PC-9 (cell line): ENCODE measurements around the gene STARD8. TPM values are rescaled to one million over a fixed set of nuclear protein-coding genes. Genes with fewer than 3 reads are reported as not detected.

Experiments
- BruUV-seq: library from RNA; stranded (reverse); fragments of 400-500 nt; replicated peaks from 2 replicates; lab custom pipeline; 2021; lab: Mats Ljungman, UMichigan
- CTCF ChIA-PET: fragments of 300-600 bp; sonication (Branson Sonifier 250); formaldehyde crosslinking; loops from one replicate; lab custom pipeline; 2022; ENCODE audit warnings: antibody characterized with exemption; lab: Charles Lee
- POLR2A ChIA-PET: fragments of 300-600 bp; sonication (Branson Sonifier 250); formaldehyde crosslinking; loops from one replicate; lab custom pipeline; 2022; ENCODE audit warnings: antibody characterized with exemption; ENCODE audit not compliant: unreplicated experiment; lab: Charles Lee
- DNase-seq, 2 experiments: peaks; one replicate each; pipeline versions ENCODE4 v3.0.0 to v3.0.0-alpha.2; 2015 to 2022; ENCODE audit warnings: mixed read lengths in 1 of 2
- H2AFZ ChIP-seq: fragments of 200-600 bp; sonication (generic); 2 replicates; pipeline ENCODE4 v1.8.1; 2017; ENCODE audit warnings: antibody characterized with exemption
- H3F3A ChIP-seq: fragments of 200-600 bp; sonication (generic); 2 replicates; pipeline ENCODE4 v1.8.1; 2017; ENCODE audit warnings: antibody characterized with exemption, mild to moderate bottlenecking, low read depth; ENCODE audit not compliant: insufficient read depth
- H3K27ac ChIP-seq: fragments of 200-600 bp; sonication (generic); 2 replicates; pipeline ENCODE4 v1.6.1; 2016; ENCODE audit warnings: mixed run types
- H3K27me3 ChIP-seq: fragments of 200-600 bp; sonication (generic); 2 replicates; pipeline ENCODE4 v1.6.1; 2016; ENCODE audit warnings: low read depth, mixed run types; ENCODE audit not compliant: insufficient read depth
- H3K36me3 ChIP-seq: fragments of 200-600 bp; sonication (generic); 2 replicates; pipeline ENCODE4 v1.6.1; 2016; ENCODE audit warnings: low read depth, mixed run types
- H3K4me1 ChIP-seq: fragments of 200-600 bp; sonication (generic); replicated peaks from 2 replicates; pipeline ENCODE4 v1.6.1; 2016; ENCODE audit warnings: mixed run types; ENCODE audit not compliant: insufficient read depth
- H3K4me2 ChIP-seq: fragments of 200-600 bp; sonication (generic); 2 replicates; pipeline ENCODE4 v1.6.1; 2017; ENCODE audit warnings: mixed run types
- H3K4me3 ChIP-seq: fragments of 200-600 bp; sonication (generic); 2 replicates; pipeline ENCODE4 v1.6.1; 2016; ENCODE audit warnings: mixed run types
- H3K79me2 ChIP-seq: fragments of 200-600 bp; sonication (generic); 2 replicates; pipeline ENCODE4 v1.6.1; 2017; ENCODE audit warnings: low read depth, mixed run types
- H3K9me2 ChIP-seq: fragments of 200-600 bp; sonication (generic); 2 replicates; pipeline ENCODE4 v1.8.1; 2017; ENCODE audit warnings: mild to moderate bottlenecking; ENCODE audit not compliant: insufficient read depth
- H3K9me3 ChIP-seq: fragments of 200-600 bp; sonication (generic); 2 replicates; pipeline ENCODE4 v1.8.1; 2016; ENCODE audit warnings: low read depth; ENCODE audit not compliant: insufficient read depth
- H4K20me1 ChIP-seq: fragments of 200-600 bp; sonication (generic); 2 replicates; pipeline ENCODE4 v1.8.1; 2017; ENCODE audit not compliant: insufficient read depth
- CTCF ChIP-seq: fragments of 200-600 bp; sonication (generic); conservative IDR thresholded peaks from 2 replicates; pipeline ENCODE4 v1.6.1; 2017; ENCODE audit warnings: mixed run types, antibody characterized with exemption, mild to moderate bottlenecking, moderate library complexity
- EZH2 ChIP-seq: fragments of 200-600 bp; sonication (generic); IDR thresholded peaks from 2 replicates; pipeline ENCODE4 v1.8.0; 2017; ENCODE audit warnings: antibody characterized with exemption, low read depth
- intact Hi-C: fragments of 100-400 bp; cut with micrococcal nuclease; formaldehyde crosslinking; loops from one replicate; pipeline ENCODE4 v1.10.0; 2022; ENCODE audit not compliant: unreplicated experiment
- total RNA-seq: library from RNA; stranded (reverse); gene quantifications from 2 replicates; pipeline ENCODE4 v1.2.3, GENCODE V29; 2021

Gene STARD8
- total RNA-seq, 1 experiment from 2014 or later: 2.2 TPM

- H3K4me3 ChIP-seq: no peak overlapping the region
- no peak overlapping the region for H3K27ac ChIP-seq
- ChIA-PET POLR2A (no interaction called here), CTCF (no interaction called here)
- H3F3A ChIP-seq: no peaks in the 10 kb centered on the region
- H3K4me1 ChIP-seq: no peaks in the 10 kb centered on the region
- no peak for DNase-seq
- H4K20me1 ChIP-seq: no peaks in the 10 kb centered on the region
- H3K9me2 ChIP-seq: no peaks in the 10 kb centered on the region
- H3K36me3 ChIP-seq: no peaks in the 10 kb centered on the region
- BruUV-seq: no TSS peak
- H3K79me2 ChIP-seq: no peaks in the 10 kb centered on the region
- no peaks in the 10 kb centered on the region for H3K9me3 ChIP-seq
- H3K4me2 ChIP-seq: no peak overlapping the region
- 0 out of 2 replicates have a peak, but pooled peaks cover under 1% of the 10 kb centered on the region for H3K27me3 ChIP-seq
- intact Hi-C loops: no loop called here
- TF ChIP-seq EZH2 (no peak), CTCF (no peak)
- H2AFZ ChIP-seq: no peak overlapping the region
Observed at GRCh38 chrX:68750316-68750715, 102.8 kb downstream of the STARD8 start.

GRCh38 chrX:68751372-68751771, 103.9 kb downstream of the STARD8 start:
- Histone ChIP-seq H3K9me2 (no peaks in the 10 kb centered on the region), H3K27ac (no peak overlapping the region), H4K20me1 (no peaks in the 10 kb centered on the region), H3F3A (no peaks in the 10 kb centered on the region), H3K9me3 (no peaks in the 10 kb centered on the region), H3K4me3 (no peak overlapping the region), H3K36me3 (no peaks in the 10 kb centered on the region), H3K27me3 (no peaks in the 10 kb centered on the region), H3K79me2 (no peaks in the 10 kb centered on the region), H2AFZ (no peak overlapping the region), H3K4me2 (no peak overlapping the region), H3K4me1 (no peaks in the 10 kb centered on the region)
- TF ChIP-seq EZH2 (no peak), CTCF (no peak)
- intact Hi-C loops: no loop called here
- BruUV-seq: no TSS peak
- CTCF ChIA-PET: no interaction called here
- no peak for DNase-seq
- POLR2A ChIA-PET: no interaction called here

DNA sequence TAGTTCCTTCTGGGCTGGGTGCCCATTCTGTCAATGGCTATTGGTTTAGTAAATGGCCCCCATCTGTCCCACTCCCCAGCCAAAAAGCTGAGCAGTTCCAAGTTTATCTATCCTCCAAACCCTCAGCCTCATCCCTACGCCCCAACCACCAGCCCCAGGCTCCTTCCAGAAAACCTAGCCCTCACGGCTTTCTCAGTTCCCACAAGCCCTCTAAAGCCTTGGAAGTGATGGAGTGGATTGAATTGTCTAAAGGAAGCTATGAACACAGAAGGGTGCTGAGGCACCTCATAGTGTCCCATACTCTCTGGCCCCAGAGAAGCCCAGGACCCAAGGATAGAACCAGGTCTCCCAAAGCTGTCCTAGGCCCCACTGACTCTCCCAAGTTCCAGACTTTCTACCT, 105.8 kb downstream of the STARD8 start:
- Histone ChIP-seq H3K27me3 (no peaks in the 10 kb centered on the region), H3K4me1 (no peaks in the 10 kb centered on the region), H3K9me3 (no peaks in the 10 kb centered on the region), H2AFZ (no peak overlapping the region), H3K4me2 (no peak overlapping the region), H3K36me3 (no peaks in the 10 kb centered on the region), H4K20me1 (no peaks in the 10 kb centered on the region), H3K9me2 (no peaks in the 10 kb centered on the region), H3K79me2 (no peaks in the 10 kb centered on the region), H3K4me3 (no peak overlapping the region), H3F3A (no peaks in the 10 kb centered on the region), H3K27ac (no peak overlapping the region)
- intact Hi-C loops: no loop called here
- DNase-seq: no peak
- TF ChIP-seq CTCF (no peak), EZH2 (no peak)
- BruUV-seq: no TSS peak
- ChIA-PET CTCF (no interaction called here), POLR2A (interaction anchor here (0.6 kb wide), 1 partner anchor 520 kb away, joined by 5 read pairs; no protein-coding TSS in a partner anchor)
